IPS DF 19.7 (cell line): ENCODE data around the gene EIF3CL.
"Not testable (repeated sequence)": the region's sequence is repeated elsewhere in the genome, so short reads cannot be mapped to it uniquely, and the experiment has no call there.

ENCODE experiments used
- DNase-seq: peaks from one replicate; pipeline ENCODE4 v3.0.0-alpha.2; 2013; ENCODE audit warnings: low read depth, low spot score

Gene EIF3CL, protein sequence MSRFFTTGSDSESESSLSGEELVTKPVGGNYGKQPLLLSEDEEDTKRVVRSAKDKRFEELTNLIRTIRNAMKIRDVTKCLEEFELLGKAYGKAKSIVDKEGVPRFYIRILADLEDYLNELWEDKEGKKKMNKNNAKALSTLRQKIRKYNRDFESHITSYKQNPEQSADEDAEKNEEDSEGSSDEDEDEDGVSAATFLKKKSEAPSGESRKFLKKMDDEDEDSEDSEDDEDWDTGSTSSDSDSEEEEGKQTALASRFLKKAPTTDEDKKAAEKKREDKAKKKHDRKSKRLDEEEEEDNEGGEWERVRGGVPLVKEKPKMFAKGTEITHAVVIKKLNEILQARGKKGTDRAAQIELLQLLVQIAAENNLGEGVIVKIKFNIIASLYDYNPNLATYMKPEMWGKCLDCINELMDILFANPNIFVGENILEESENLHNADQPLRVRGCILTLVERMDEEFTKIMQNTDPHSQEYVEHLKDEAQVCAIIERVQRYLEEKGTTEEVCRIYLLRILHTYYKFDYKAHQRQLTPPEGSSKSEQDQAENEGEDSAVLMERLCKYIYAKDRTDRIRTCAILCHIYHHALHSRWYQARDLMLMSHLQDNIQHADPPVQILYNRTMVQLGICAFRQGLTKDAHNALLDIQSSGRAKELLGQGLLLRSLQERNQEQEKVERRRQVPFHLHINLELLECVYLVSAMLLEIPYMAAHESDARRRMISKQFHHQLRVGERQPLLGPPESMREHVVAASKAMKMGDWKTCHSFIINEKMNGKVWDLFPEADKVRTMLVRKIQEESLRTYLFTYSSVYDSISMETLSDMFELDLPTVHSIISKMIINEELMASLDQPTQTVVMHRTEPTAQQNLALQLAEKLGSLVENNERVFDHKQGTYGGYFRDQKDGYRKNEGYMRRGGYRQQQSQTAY

DNA sequence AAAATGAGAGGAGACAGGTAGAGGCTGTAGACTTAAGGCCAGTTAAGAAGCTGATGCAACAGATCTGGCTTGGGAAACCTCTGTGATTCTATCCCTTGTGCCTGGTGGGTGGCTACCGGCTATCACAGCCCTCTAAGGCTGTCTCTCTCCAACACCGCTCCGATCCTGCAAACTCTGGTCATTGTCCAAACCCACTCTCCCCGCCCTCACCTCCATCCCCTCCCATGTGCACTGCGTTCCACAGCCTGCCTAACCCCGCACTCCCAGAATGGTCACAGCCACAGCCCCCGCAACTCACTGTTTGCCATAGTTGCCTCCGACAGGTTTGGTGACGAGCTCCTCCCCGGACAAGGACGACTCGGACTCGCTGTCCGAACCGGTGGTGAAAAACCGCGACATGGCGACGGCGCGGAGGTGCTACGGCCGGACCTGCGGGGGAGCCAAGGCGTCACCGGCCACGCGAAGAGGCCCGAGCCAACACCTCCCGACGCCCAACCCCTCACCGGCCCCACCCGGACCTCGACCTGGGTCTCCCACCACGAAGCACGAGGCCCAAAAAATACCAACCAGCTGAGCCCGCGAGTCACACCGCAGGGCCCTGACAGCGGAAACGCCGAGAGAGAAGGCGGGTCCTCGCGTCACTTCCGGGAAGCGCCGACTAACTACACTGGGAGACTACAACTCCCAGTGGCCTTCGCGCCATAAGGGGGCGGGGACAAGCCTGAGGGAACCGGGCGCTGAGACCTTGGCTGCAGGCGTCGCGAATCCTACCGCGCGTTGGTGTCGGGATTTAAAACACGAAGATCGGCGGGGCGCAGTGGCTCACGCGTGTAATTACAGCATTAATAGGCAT is at the start of gene EIF3CL:
Gene EIF3CL (minus strand): TSS at position 622 of the 853 bp plus-strand sequence. CDS start 223 bp downstream, at position 399.
- DNase-seq: not testable (repeated sequence)

DNA sequence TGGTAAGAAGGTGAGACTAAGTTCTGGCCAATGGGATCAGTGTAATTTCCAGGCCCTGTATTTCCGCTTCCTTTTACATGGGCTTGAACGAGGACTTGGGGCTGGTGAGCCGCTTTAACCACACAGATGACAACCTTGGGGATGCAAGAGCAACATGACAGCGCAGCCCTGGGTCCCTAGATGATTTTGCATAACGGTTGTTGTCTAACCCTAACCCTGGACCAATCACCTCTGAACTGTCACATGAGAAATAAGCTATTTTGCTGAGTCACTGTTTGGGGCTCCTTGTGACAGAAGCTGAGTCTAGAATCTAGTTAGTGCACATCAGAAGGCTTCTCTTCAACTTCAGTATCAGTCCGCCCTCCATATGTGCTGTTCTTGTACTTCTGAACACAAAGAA is 43.4 kb upstream of the EIF3CL start:
- DNase-seq: not testable (repeated sequence)

DNA sequence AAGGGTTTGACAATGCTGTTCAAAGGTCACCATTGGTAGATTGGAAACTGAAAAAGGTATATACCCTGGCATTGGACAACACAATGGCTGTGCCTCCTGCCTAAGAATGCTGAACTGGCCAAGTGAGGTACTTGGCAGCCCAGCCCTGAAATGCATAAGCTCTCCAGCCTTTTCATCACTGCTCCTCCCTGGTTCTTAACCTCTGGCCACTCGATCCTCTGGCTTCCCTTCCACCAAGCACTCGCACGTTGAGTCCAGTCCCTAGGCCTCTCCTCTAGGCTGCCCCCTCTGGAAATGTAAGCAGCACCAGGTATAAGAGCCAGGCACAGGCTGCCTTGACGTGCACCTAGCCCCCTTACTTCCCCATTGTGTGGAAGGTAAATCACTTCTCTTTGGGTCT is 42.7 kb upstream of the EIF3CL start:
- not testable (repeated sequence) for DNase-seq

DNA sequence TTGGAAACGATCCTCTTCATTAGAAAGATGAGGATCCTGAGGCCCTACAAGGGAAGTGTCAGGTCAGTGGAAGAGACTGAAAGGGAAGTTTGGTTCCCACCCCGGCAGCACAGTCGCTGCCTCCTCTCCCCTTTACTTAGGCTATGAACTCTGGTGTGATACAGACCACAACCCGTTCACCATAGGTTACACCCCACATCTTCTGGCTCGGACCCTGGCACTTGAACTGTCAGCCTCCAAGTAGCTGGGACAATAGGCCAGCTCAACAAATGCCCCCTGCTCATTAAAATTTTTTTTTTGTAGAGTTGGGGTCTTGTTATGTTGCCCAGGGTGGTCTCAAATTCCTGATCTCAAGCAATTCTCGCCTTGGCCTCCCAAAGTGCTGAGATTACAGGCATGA is 40.3 kb upstream of the EIF3CL start:
- DNase-seq: not testable (repeated sequence)

DNA sequence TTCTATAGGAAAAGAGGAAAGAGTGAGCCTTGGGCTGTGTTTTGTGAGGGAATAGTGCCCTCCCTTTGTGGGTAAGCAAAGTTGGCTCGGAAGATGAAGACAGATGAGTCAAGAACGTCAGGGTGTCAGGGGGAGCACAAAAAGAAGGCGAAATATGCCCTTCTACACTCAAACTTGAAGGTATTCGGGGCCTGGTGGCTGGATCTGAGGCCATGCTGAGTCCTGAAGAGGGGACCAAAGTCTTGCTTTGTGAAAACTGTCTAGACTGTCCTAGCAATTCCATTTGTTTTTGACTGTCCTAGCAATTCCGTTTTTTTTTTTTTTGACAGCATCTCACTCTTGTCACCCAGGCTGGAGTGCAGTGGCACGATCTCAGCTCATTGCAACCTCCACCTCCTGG is 35.3 kb upstream of the EIF3CL start:
- DNase-seq: not testable (repeated sequence)

DNA sequence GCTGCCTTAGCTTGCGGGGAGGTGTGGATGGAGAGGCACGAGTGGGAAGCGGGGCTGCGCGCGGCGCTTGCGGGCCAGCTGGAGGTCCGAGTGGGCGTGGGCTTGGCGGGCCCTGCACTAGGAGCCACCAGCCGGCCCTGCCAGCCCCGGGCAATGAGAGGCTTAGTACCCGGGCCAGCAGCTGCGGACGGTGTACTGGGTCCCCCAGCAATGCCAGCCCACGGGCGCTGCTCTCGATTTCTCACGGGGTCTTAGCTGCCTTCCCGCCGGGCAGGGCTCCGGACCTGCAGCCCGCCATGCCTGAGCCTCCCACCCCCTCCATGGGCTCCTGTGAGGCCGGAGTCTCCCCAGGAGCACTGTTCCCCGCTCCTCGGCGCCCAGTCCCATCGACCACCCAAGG is 31.7 kb upstream of the EIF3CL start:
- DNase-seq: not testable (repeated sequence)

DNA sequence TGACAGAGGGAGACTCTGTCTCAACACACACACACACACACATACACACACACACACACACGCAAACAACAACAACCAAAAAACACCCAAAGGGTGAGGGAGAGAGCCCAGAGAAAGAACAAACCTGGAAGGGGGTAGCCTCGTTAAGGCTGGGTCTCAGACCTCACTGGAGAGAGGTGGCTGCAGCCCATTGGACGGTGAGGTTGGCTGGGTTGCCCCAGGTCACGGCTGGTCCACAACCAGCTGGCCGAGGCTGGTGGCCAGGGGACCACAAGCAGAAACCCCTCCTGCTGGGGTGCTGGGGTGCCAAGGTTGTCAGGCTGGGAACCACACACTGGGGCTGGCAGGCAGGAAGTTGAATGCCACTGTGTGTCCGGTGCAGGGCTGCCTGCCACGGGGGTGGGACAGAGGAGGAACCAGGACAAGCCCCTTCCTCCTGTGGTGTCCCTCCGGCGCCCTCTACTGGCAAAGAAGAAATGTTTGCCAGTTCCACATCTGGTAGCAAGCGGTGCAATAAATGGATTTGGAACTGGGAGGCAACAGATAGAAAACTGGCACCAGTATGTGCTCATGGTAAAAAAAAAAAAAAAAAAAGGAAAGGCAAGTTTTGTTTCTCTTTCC is 22.5 kb upstream of the EIF3CL start:
- DNase-seq: not testable (repeated sequence)

DNA sequence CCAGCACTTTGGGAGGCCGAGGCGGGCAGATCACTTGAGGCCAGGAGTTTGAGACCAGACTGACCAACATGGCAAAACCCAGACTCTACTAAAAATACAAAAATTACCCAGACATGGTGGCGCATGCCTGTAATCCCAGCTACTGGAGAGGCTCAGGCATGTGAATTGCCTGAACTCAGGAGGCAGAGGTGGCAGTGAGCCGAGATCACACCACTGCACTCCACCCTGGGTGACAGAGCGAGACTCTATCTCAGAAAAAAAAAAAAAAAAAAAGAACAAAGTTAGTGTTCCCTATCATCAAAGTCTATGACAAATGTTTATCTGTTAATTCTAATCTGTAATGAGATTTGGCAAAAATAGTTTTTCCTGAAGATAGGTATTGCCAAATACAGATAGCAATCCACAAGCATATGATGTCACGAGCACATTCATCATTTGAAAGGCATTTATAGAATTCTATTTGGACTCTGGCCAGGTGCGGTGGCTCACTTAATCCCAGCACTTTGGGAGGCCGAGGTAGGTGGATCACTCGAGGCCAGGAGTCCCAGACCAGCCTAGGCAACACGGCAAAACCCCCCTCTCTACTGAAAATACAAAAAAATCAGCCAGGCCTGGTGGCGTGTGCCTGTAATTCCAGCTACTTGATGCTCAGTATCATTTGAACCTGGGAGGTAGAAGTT is 17.6 kb upstream of the EIF3CL start:
- not testable (repeated sequence) for DNase-seq

DNA sequence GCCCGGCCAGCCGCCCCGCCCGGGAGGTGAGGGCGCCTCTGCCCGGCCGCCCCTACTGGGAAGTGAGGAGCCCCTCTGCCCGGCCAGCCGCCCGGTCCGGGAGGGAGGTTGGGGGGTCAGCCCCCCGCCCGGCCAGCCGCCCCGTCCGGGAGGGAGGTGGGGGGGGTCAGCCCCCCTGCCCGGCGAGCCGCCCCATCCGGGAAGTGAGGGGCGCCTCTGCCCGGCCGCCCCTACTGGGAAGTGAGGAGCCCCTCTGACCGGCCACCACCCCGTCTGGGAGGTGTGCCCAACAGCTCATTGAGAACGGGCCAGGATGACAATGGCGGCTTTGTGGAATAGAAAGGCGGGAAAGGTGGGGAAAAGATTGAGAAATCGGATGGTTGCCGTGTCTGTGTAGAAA is 13.4 kb upstream of the EIF3CL start:
- not testable (repeated sequence) for DNase-seq

DNA sequence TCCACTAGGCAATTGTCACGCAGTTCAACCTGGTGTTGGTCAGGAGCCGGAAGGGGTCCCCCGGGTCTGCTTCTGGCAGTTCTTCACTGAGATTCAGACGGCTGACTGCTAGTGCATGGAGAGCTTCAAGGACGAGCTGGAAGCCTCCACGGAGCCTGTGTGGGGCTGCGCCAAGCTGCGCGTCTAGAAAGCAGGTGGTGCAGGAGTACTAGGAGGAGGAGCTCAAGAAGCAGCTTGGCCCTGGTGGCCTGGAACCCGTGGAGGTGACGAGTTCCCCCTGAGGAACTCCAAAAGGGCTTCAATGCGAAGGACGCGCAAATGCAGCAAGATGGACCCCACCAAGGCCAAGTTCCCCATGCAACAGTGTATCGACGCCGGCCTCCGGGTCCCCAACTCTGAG is 10.9 kb upstream of the EIF3CL start:
- not testable (repeated sequence) for DNase-seq

DNA sequence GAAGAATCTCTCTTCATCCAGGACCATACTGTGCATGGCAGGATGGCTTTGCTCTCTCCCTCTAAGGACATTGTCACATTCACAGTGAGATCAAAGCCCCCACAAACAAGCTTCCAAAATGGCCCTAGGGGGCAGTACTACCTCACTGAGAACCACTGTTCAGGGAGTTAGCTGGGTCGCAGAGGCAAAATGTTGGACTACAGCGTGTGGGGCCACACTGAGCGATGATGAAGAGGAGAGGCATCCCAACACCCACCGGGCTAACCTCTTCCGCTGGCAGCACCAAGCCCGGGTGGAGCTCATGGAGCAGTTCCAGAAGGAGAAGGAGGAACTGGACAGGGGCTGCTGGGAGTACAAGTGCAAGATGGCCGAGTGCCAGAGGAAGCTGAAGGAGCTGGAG is 9.9 kb upstream of the EIF3CL start:
- DNase-seq: not testable (repeated sequence)

DNA sequence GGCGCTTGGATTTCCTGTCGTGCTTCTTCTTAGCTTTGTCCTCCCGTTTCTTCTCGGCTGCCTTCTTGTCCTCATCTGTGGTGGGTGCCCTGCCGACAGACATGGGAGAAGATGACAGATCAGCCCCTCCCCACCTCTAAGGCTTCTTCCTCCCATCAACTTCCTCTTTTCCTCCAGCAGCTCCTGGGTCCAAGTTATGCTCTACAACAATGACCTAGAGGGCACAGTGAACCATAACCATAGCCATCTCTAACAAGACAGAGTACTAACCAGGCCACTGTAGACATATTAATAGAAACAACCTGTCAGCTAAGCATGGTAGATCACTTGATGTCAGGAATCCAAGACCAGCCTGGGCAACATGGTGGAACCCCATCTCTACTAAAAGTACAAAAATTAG is 11.6 kb downstream of the EIF3CL start:
- DNase-seq: not testable (repeated sequence)

DNA sequence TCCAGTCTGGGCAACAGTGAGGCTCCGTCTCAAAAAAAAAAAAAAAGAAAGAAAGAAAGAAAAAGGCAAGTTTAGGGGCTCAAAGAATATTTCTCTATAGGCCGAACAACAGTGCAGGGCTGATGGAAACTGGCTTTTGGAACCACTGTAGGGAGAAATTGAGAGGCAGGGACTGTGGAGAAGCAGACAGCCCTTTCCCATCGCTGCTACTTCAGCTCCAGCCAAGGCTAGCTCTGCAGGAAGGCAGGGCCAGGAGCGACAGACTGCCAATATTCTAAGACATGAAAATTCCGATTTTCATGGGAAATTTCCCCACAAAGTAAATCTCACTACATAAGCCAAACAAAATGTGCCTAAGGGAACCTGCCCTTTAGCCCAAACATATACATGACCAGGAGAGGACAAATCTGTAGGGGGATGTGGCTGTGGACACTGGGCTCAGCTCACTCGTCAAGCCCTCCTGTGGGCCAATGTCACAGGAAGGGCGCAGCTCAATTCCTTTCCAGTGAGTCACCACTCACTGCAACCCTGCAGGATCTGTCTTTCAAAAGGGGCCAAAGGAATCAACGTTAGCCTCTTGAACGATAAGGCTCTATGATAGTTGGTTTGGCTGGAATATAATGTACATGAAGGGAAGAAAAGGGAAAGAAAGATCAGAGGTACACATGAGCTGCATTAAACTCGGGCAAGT is 21.3 kb downstream of the EIF3CL start:
- not testable (repeated sequence) for DNase-seq

DNA sequence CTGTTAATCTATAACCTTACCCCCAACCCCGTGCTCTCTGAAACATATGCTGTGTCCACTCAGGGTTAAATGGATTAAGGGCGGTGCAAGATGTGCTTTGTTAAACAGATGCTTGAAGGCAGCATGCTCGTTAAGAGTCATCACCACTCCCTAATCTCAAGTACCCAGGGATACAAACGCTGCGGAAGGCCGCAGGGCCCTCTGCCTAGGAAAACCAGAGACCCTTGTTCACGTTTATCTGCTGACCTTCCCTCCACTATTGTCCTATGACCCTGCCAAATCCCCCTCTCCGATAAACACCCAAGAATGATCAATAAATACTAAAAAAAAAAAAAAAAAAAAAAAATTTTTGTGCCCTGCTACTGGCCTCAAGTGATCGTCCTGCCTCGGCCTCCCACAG is 25.8 kb downstream of the EIF3CL start:
- not testable (repeated sequence) for DNase-seq

DNA sequence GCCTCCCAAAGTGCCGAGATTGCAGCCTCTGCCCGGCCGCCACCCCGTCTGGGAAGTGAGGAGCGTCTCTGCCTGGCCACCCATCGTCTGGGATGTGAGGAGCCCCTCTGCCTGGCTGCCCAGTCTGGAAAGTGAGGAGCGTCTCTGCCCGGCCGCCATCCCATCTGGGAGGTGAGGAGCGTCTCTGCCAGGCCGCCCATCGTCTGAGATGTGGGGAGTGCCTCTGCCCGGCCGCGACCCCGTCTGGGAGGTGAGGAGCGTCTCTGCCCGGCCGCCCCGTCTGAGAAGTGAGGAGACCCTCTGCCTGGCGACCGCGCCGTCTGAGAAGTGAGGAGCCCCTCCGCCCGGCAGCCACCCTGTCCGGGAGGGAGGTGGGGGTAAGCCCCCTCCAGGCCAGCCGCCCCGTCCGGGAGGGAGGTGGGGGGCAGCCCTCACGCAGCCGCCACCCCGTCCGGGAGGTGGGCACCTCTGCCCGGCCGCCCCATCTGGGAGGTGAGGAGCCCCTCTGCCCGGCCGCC is 26.5 kb downstream of the EIF3CL start:
- not testable (repeated sequence) for DNase-seq

DNA sequence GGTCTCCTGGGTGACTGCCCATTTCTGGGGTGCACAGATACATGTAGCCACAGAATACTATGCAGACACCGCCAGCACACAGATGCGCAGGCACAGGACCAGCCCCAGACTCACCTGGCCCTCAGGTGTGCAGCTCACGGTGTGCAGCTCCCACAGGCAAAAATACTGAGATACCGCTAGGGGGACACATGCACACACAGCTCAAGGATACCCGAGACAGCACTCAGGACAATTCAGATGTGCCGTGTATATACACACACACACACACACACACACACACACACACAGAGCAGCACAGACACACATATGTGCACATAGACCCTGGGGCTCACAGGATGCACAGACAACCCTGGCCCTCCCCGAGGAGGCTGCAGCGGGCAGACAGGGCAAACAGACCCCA is 28.5 kb downstream of the EIF3CL start:
- not testable (repeated sequence) for DNase-seq

DNA sequence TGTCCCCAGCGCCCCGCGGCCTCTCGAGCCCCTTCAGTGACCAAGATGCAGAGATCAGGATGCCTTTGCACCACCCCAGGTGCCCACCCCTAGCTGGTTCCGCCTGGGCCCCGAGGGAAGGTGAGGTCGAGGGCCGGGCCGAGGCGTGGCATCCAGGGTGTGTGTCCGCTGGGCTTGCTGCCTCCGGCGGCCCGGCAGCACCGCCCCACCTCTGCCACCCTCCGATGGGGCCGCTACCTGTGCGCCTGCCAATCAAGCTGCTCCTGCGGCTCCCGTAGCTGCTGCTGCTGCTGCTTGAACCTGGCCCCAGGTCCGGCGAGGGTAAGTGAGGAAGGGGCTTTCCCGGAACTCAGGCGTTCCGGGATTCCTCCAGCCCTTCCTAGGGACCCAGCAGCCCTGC is 29.4 kb downstream of the EIF3CL start:
- not testable (repeated sequence) for DNase-seq

DNA sequence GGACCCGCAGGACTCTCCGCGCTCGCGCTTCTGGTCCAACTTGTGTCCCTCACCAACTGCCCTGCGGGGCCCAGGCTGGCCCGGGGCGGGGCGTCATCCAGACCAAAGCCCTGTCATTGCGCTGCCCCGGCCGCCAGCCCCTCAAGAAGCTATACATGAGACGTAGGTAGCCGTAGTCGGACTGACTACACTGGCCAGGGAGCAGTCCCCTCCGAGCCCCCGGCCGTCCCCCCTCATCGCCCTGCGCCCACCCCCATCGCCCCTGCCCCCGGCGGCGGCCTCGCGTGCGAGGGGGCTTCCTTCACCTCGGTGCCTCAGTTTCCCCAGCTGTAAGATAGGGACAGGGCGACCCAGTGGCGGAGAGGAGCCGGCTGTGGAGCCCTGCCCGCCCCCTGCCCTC is 35.7 kb downstream of the EIF3CL start:
- not testable (repeated sequence) for DNase-seq
